UCSD-AML1 (cell line): Measurements from ENCODE around the gene LILRA6.

Experiments used
- DNase-seq: peaks from one replicate; lab custom pipeline; 2025; ENCODE audit not compliant: unreplicated experiment; lab: John Stamatoyannopoulos, UW

LILRA6 gene

GRCh38 chr19:54189145-54189734, 53.4 kb downstream of the LILRA6 start, which contains the start of gene MBOAT7:
Gene MBOAT7 (minus strand): TSS chr19:54189580. CDS start chr19:54188508, 1,072 bp downstream.
- no peak for DNase-seq

GRCh38 chr19:54188215-54188871, 54.2 kb downstream of the LILRA6 start:
- DNase-seq: peak; percentile 74

GRCh38 chr19:54186934-54187381, 55.6 kb downstream of the LILRA6 start:
- no peak for DNase-seq
